AG04450 (cell line): ENCODE results near the gene SNX12. TPM values are rescaled to one million over a fixed set of nuclear protein-coding genes. Genes with fewer than 3 reads are reported as not detected.

Source experiments
- CTCF ChIA-PET: fragments of 300-600, 350-600 bp; formaldehyde crosslinking; extraction: SDS; loops from one replicate; lab custom pipeline; 2022; ENCODE audit warnings: antibody characterized with exemption, inconsistent platforms; lab: Charles Lee
- POLR2A ChIA-PET: fragments of 350-600 bp; formaldehyde crosslinking; extraction: SDS; loops from one replicate; lab custom pipeline; 2021; ENCODE audit warnings: antibody characterized with exemption, inconsistent platforms; lab: Yijun Ruan, JAX
- DNase-seq: peaks from one replicate; pipeline ENCODE4 v3.0.0-alpha.2; 2011; ENCODE audit warnings: low read depth, low spot score
- H3K27ac ChIP-seq: one replicate; pipeline ENCODE4 v1.5.1; 2012; ENCODE audit warnings: low read depth, low read length, control low read depth
- H3K27me3 ChIP-seq: one replicate; pipeline ENCODE4 v1.6.0; 2012; ENCODE audit warnings: low read length; ENCODE audit not compliant: control insufficient read depth, insufficient read depth
- H3K4me3 ChIP-seq: 2 replicates; pipeline ENCODE4 v1.5.1; 2011; ENCODE audit warnings: mild to moderate bottlenecking, low read depth, low read length, control low read depth
- H3K9me3 ChIP-seq: 2 replicates; pipeline ENCODE4 v1.5.1; 2012; ENCODE audit warnings: low read length; ENCODE audit not compliant: control insufficient read depth, insufficient read depth
- polyA plus RNA-seq: library from polyadenylated mRNA; depleted of rRNA; stranded (reverse); fragments of >200 nt; gene quantifications from 2 replicates; pipeline ENCODE4 v1.2.3, GENCODE V29; 2011
- TF ChIP-seq, protein P1 (sequence below): IDR thresholded peaks from 2 replicates; pipeline ENCODE4 v1.5.1; 2011; ENCODE audit warnings: low read depth, low read length, control low read depth, inconsistent platforms

SNX12 gene
- polyA plus RNA-seq, 1 experiment = 77.0 TPM

DNA sequence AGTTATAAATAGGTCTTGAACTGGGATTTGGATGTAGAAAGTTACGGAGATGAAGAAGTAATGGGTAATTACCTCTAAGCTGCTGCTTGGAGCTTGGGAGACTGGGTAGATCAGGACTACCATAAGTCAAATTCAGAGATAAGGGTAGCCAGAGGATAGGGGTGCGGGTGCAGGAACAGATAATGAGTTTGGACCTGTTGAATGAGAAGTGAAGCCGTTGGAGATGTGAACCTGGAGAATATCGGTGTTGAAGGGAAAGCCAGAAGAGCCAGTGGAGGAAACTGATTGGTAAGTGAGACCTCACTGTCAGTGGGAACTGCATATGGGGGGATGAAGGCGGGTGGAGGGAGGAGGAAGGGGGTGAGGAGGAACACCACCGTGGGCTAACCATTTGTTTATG is 26.9 kb upstream of the SNX12 start:
- ChIA-PET CTCF (no interaction called here), POLR2A (no interaction called here)
- no peak for DNase-seq
- TF ChIP-seq, protein P1, sequence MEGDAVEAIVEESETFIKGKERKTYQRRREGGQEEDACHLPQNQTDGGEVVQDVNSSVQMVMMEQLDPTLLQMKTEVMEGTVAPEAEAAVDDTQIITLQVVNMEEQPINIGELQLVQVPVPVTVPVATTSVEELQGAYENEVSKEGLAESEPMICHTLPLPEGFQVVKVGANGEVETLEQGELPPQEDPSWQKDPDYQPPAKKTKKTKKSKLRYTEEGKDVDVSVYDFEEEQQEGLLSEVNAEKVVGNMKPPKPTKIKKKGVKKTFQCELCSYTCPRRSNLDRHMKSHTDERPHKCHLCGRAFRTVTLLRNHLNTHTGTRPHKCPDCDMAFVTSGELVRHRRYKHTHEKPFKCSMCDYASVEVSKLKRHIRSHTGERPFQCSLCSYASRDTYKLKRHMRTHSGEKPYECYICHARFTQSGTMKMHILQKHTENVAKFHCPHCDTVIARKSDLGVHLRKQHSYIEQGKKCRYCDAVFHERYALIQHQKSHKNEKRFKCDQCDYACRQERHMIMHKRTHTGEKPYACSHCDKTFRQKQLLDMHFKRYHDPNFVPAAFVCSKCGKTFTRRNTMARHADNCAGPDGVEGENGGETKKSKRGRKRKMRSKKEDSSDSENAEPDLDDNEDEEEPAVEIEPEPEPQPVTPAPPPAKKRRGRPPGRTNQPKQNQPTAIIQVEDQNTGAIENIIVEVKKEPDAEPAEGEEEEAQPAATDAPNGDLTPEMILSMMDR = no peak
- Histone ChIP-seq H3K27me3 (peaks cover 2% of the 10 kb centered on the region), H3K27ac (no peak overlapping the region), H3K9me3 (no peaks in the 10 kb centered on the region), H3K4me3 (peak overlapping the region; percentile 71)

DNA sequence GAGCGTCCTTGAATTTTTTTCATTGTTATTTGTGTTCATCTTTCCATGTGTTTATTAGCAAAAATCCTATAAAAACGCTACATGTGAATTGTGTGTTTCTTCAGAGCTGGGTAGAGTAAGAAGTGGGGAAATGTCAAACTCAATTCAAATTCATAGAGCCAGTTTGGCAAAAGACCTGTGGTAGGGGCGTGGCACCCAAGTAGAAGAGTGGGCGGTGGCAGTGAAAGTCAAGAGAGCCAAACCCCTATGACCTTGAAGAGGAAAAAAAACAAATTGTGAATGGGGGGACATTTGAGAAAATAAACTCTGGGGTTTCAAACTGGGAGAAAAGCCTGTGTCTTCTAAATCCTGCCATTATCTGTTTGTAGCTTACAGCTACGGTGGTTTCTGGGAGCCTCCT is 23.1 kb upstream of the SNX12 start:
- DNase-seq = no peak
- H3K27me3 ChIP-seq = no peaks in the 10 kb centered on the region
- H3K9me3 ChIP-seq = no peaks in the 10 kb centered on the region
- H3K4me3 ChIP-seq = no peak overlapping the region
- no peak overlapping the region for H3K27ac ChIP-seq
- ChIA-PET POLR2A (no interaction called here), CTCF (no interaction called here)
- TF ChIP-seq, protein P1 = no peak

DNA sequence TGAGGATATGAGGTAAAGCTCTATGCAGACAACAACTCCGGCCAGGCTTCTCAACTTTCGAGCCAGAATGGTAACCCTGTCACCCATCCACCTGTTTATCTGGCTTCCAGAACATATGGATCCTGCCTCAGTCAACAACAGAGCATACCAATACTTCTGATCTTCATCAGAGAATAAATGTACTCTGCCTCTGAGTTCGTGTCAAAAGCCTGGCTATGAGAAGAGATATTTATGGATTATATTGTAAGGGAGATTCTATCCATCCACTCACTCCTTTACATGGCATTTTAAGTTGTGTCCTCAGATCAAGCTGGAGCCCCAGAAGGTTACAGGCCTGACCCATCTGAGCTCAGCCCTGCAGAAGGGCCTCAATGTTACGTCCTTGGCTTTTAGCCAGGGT is 17.8 kb upstream of the SNX12 start:
- Histone ChIP-seq H3K9me3 (no peaks in the 10 kb centered on the region), H3K4me3 (no peak overlapping the region), H3K27ac (no peak overlapping the region), H3K27me3 (no peaks in the 10 kb centered on the region)
- no peak for DNase-seq
- TF ChIP-seq, protein P1 = no peak
- ChIA-PET CTCF (no interaction called here), POLR2A (no interaction called here)

DNA sequence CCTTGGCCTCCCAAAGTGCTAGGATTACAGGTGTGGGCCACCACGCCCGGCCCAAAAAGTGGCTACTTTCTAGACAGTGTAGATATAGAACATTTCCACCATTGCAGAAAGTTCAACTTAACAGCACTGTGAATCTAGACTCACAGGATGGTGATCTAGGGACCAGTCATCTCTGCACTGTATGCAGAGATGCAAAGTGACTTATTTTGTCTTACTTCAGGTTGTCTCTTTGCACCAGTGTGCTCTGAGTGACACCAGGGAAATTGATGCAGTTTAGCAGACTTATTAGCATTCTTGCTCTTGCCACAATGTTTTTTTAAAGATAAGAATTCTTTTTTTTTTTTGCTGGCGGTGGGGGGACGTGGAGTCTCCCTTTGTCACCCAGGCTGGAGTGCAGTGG is 14.7 kb upstream of the SNX12 start:
- no peaks in the 10 kb centered on the region for H3K27me3 ChIP-seq
- no peak for DNase-seq
- CTCF ChIA-PET = no interaction called here
- H3K4me3 ChIP-seq = no peak overlapping the region
- TF ChIP-seq, protein P1 = no peak
- no peak overlapping the region for H3K27ac ChIP-seq
- no peaks in the 10 kb centered on the region for H3K9me3 ChIP-seq
- POLR2A ChIA-PET = no interaction called here

DNA sequence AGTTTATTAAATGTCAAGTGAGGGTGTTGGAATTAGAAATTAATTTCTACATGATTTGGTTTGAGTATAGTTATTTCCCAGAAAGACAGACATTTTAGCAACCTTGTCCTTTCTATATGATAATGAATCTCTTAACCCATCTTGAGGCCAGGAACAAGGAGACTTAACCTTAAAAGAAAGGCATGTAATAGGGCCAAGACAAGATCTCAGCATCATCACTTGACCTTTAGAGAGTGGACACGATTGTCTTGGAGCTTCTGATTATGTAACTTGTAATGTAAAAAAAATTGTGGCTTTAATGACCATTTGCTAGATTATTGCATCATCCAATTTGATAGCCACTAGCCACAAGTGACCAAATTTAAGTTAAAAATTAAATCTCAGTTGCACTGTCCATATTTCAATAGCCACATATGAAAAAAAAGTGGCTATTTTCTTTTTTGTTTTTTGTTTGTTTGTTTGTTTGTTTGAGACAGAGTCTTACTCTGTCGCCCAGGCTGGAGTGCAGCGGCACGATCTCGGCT is 14.1 kb upstream of the SNX12 start:
- Histone ChIP-seq H3K27ac (no peak overlapping the region), H3K27me3 (no peaks in the 10 kb centered on the region), H3K9me3 (no peaks in the 10 kb centered on the region), H3K4me3 (no peak overlapping the region)
- ChIA-PET CTCF (no interaction called here), POLR2A (no interaction called here)
- no peak for DNase-seq
- TF ChIP-seq, protein P1 = no peak
